ENCODE results near the gene GRAMD4.

GRAMD4 gene

DNA sequence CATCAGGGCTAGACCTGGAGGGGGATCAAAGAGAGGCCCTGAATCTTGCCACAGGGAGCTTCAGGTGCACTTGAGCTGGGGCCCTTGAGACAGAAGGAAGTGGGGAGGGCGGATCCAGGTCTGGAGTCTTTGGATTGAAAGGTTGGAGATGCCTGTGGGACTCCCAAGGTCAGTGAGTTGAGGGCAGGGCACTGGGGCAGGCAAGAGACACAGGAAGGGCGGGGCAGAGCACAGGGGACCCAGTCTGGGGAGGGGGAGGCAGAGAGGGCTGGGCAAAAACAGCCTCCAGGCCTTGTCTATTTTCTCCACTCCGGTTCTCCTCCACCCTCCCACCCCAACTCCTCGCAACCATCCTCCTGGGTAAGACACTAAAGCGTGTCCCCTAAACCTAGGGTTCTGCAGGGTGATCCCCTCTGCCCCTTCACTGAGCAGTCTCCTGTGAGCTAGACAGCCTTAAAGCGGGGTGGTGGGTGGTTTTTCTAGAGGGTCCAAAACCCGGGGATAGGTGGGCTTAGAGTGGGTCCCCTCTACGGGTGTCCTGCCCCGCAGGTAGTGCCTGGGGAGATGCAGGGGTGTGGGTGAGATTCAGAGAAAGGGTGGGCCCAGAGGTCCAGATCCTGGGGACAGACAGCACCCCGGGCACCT, 44.2 kb upstream of the GRAMD4 start:
- DNase-seq (ENCODE audit: low read depth) = no peak
- H3K4me3 ChIP-seq (ENCODE audit: low read length) = peak overlapping the region; percentile 23
- TF ChIP-seq, protein P1, sequence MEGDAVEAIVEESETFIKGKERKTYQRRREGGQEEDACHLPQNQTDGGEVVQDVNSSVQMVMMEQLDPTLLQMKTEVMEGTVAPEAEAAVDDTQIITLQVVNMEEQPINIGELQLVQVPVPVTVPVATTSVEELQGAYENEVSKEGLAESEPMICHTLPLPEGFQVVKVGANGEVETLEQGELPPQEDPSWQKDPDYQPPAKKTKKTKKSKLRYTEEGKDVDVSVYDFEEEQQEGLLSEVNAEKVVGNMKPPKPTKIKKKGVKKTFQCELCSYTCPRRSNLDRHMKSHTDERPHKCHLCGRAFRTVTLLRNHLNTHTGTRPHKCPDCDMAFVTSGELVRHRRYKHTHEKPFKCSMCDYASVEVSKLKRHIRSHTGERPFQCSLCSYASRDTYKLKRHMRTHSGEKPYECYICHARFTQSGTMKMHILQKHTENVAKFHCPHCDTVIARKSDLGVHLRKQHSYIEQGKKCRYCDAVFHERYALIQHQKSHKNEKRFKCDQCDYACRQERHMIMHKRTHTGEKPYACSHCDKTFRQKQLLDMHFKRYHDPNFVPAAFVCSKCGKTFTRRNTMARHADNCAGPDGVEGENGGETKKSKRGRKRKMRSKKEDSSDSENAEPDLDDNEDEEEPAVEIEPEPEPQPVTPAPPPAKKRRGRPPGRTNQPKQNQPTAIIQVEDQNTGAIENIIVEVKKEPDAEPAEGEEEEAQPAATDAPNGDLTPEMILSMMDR (conservative IDR thresholded peaks at IDR 0.05; ENCODE audit: low read depth, low read length) = no peak

DNA sequence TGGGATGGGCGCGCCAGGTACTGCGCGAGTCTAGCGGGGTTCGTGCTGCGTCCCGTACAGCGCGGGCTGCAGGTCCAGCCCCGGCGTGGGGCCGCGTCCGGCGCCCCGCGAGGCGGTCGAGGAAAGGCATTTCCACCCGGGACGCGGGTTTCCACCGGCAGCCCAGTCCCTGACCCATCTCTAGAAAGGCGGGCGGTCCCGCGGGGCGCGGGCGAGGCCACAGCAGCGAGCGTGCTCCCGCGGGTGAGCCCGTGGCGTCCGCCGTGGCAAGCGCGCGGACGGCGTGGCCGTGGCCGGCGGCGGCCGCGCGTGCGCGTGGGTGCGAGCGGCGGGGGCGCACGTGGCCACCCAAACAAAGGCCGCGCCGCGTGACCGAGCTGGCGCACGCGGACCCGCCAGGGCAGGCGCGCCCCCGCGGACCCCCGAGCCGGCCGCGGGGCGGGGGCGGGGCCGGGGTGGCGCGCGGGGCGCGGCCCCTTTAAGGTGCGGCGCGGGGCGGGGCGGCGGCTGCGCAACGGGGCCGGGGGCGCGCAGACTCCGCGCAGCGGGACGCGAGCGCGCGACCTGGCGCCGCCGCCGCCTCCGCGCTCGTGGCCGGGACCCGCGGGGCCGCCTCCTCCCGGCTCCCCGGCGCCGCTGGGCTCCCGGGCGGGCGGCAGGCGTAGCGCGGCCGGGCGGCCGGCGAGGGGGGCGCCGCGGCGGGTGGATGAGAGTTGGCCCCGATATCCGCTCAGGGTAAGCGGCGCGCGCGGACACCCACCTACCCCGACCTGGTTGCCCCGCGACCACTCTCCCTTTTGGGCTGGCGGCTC, 43.4 kb upstream of the GRAMD4 start:
- no peak for DNase-seq (ENCODE audit: low read depth)
- TF ChIP-seq, protein P1 (conservative IDR thresholded peaks at IDR 0.05; ENCODE audit: low read depth, low read length) = no peak
- H3K4me3 ChIP-seq (ENCODE audit: low read length) = peak overlapping the region; percentile 58

DNA sequence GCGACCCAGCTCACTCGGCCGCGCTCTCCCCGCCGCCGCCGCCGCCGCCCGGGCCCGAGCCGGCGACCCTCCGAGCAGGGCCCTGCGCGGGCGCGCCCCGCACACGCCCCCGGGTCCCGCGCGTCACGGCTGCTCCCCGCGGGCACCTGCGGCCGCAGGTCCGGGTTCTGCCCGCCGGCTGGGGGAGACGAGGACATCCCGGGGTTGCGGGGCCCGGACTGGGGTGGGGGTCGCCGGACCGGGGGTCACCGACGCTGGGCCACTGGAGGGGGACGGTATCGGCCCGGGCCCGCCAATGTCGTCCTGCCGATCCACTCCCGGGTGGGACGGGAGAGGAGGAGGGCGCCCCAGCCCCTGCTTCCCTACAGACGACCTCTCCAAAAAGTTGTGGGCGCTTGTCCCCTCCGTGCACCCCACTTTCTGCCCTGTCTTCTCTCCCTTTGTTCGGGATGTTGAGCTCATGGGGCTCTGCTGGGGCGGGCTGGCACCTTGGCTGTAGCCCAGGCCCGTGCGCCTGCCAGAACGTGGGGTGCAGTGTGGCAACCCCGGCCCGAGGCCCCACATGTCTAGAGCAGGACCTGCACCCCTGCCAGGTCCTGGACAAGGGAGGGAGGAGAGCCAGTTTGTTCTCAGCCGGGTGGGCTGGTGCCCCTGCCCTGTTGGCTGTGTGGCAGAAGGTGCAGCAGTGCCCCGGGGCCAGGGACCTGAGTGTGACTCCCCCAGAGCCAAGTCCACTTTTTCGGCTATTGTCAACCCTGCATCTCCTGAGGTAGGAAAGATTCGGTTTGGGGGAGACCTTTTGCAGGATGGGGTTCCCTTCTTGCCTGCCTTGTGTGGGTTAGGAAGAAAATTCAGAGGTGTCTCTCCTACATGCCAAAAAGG, 42.6 kb upstream of the GRAMD4 start:
- no peak for DNase-seq (ENCODE audit: low read depth)
- TF ChIP-seq, protein P1 (conservative IDR thresholded peaks at IDR 0.05; ENCODE audit: low read depth, low read length) = no peak
- H3K4me3 ChIP-seq (ENCODE audit: low read length) = peak overlapping the region; percentile 58

DNA sequence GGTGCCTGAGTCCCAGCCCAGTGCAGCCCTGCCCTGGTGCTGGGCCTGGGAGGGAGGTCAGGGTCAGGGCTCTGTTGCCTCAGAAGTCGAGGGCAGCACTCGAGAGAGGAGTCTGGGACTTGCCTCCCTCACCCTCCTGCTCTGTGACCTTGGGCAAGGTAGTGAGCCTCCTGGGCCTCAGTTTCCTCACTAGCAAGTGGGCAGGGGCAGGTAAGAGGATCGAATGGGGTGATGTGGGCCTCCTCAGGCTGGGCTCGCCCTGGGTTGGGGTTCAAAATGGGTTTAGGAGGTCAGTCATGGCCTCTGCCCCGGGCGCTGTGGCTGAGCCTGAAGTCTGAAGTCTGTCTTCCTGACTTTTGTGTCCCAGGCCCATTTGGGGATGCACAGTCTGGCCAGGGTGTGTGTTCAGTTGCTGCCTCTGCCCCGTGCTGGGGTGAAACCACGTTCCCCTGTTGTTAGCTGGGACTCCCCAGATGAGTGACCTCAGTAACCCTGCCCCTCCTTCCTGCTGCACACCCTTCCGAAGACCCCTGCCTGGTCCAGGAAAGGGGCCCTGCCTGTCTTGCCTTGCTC, 41.8 kb upstream of the GRAMD4 start:
- TF ChIP-seq, protein P1 (conservative IDR thresholded peaks at IDR 0.05; ENCODE audit: low read depth, low read length) = no peak
- no peak for DNase-seq (ENCODE audit: low read depth)
- peak overlapping the region; percentile 58 for H3K4me3 ChIP-seq (ENCODE audit: low read length)

DNA sequence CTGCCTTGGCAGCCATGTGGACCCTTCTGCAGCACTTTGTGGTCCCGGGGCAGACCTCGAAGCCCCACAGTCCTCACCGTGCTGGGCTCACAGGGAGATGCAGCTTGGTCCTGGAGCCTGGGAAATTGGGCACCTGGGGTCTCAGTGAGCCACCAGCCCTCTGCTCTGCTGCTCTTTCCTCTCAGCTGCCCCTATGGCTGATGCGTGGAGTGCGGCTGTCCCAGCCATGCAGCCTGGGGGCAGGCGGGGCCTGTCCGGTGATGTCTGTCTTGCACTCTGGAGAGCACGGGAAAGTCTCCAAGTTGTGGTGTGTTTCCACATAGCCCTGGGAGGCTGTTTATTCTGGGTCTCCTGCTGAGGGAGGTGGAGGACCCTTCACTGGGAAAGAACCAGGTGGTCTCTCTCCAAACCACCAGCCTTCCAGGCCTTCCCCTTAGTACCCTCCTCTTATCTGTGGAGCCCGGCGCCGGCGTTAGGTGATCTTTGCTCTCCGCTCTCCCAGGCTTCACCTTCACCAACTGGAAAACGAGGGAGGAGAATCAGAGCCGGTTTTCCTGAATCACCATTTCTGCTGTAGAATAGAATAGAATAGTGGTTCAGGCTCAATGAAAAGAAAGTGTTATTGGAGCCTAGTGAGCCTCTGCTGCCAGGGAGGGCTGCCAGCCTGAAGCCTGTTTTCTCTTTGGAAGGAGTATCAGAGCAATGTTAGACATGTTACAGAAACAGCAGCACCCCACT, 41.2 kb upstream of the GRAMD4 start:
- H3K4me3 ChIP-seq (ENCODE audit: low read length) = peak overlapping the region; percentile 58
- TF ChIP-seq, protein P1 (conservative IDR thresholded peaks at IDR 0.05; ENCODE audit: low read depth, low read length) = no peak
- DNase-seq (ENCODE audit: low read depth) = no peak

DNA sequence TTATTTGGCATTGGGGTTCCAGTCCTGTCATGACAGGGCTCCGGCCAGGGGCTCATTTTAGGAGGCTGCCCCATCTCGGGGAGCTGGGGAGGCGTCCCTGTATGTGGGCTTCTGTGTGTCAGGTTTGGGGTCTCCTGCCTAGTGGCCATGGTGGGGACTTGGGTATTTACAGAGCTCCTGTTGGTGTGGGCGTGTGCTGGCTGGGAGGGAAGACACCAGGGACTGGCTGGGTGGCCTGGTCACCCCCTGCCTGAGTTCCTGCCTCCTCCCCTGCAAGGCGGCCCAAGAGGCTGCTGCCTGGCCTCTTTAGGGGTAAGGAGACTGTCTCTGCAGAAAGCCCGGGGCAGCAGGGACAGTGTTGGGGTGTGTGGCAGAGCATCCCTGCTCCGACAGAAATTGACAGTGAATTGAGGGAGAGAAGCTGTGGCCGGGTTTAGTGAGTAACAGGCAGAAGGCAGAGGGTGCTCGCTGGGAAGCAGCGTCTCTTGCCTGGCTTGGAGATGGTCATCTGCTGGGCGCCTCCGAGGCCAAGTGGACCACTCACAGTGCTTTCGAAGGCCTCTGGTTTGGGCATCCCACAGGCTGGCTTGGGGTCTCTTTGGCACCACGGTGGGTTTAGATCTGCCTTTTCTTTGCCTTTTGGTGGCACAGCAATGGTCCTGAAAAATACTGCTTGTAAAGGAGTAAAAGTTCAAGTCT, 40.3 kb upstream of the GRAMD4 start:
- TF ChIP-seq, protein P1 (conservative IDR thresholded peaks at IDR 0.05; ENCODE audit: low read depth, low read length) = no peak
- no peak for DNase-seq (ENCODE audit: low read depth)
- no peak overlapping the region for H3K4me3 ChIP-seq (ENCODE audit: low read length)

Measured in retinal pigment epithelial cell (primary cell).